Vagina (tissue), 2 donors: ENCODE results near the gene RAPSN.

Experiments used
- POLR2A ChIP-seq, 2 donors: fragments of 450-650 bp; IDR thresholded peaks; one replicate each; pipeline ENCODE4 v1.6.1; 2017; ENCODE audit warnings: antibody characterized with exemption in 2 of 2, mild to moderate bottlenecking in 2 of 2, moderate library complexity in 2 of 2
- POLR2AphosphoS5 ChIP-seq, 2 donors: sonication (generic); formaldehyde crosslinking; IDR thresholded peaks; one replicate each; pipeline ENCODE4 v1.9.0; 2017; ENCODE audit warnings: antibody characterized with exemption in 2 of 2, mild to moderate bottlenecking in 2 of 2, low read depth in 1 of 2; ENCODE audit not compliant: insufficient read depth in 1 of 2
- TF ChIP-seq, protein P1 (sequence below), 3 experiments: fragments of 450-650 bp in 2 of 3; fragments of 200-600 bp in 1 of 3; sonication (generic) in 1 of 3; IDR thresholded peaks; one replicate each; pipeline ENCODE4 v1.5.1; 2017 to 2019; ENCODE audit warnings: antibody characterized with exemption in 3 of 3, mild to moderate bottlenecking in 2 of 3, moderate library complexity in 2 of 3

DNA sequence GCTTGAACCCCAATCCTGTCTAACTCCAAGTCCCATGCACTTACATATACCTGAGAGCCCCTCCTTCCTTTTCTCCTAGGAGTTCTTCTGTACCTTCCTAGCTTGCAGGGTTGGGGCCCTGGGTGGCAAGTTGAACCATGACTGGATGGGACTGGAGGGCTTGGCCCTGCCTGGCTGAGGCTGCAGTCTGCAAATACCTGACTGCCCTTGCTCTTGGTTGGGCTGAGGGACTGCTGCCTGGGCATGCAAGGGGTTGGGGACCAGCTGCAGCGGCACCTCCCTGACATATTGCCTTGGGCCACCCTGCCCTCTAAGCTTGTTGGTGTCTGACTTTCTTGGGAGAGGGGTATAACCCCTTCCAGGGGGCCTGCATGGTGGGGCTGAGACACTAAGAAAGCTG is 50.4 kb downstream of the RAPSN start:
- TF ChIP-seq, protein P1, sequence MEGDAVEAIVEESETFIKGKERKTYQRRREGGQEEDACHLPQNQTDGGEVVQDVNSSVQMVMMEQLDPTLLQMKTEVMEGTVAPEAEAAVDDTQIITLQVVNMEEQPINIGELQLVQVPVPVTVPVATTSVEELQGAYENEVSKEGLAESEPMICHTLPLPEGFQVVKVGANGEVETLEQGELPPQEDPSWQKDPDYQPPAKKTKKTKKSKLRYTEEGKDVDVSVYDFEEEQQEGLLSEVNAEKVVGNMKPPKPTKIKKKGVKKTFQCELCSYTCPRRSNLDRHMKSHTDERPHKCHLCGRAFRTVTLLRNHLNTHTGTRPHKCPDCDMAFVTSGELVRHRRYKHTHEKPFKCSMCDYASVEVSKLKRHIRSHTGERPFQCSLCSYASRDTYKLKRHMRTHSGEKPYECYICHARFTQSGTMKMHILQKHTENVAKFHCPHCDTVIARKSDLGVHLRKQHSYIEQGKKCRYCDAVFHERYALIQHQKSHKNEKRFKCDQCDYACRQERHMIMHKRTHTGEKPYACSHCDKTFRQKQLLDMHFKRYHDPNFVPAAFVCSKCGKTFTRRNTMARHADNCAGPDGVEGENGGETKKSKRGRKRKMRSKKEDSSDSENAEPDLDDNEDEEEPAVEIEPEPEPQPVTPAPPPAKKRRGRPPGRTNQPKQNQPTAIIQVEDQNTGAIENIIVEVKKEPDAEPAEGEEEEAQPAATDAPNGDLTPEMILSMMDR (IDR thresholded peaks at IDR 0.05), result no peak
- TF ChIP-seq POLR2A (IDR thresholded peaks at IDR 0.05), result no peak
- TF ChIP-seq POLR2AphosphoS5 (IDR thresholded peaks at IDR 0.05; ENCODE audit: insufficient read depth in 1 of 2, low read depth in 1 of 2), result no peak
